ENCODE data around the gene CDA. TPM values are rescaled to one million over a fixed set of nuclear protein-coding genes. Genes with fewer than 3 reads are reported as not detected.

Gene CDA
- total and polyA plus RNA-seq, 9 of the 15 experiments (the other 6 are each of a cell fraction or from before 2014, with no cell fraction given), result not detected

DNA sequence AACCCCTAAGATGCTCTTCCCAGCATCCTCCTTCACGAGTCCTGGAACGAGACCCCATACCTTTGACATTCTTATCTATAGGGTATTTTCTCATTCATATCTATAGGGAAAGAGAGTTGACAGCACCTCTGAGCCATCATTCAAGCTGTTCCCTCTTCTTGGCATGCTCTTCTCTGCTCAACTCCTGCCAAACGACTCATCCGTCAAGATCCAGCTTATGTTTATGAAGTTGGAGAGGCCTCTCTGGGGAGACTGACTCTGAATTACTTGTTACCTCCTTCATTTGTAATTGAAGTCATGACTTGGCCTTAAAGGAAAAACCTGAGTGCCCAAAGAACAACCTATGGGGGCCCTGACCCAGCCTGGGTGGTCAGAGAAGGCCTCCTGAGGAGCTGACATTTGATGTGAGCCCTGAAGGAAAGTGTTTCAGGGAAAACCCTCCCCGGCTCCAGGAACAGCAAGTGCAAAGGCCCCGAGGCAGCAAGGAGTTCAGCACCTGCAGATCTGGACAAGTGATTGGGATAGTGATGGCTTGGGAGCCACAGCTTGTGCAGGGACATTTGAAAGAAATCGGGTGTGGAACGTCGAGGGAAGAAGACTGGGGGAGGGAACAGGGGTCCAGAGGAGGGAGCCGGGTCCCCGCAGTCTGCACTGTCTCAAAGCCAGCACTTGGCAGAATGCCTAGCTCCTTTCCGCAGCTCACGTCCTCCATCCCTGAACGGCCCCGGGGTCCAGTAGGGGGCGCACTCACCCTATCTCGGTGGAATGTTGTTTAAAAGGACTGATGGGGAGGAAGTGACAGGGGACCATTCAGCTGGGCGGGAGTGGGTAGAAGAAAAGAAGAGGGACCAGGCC is 14.0 kb upstream of the CDA start (continued):
- TF ChIP-seq, protein P1, sequence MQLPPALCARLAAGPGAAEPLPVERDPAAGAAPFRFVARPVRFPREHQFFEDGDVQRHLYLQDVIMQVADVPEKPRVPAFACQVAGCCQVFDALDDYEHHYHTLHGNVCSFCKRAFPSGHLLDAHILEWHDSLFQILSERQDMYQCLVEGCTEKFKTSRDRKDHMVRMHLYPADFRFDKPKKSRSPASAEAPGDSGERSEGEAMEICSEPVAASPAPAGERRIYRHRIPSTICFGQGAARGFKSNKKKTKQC (CRISPR knock-in tag; IDR thresholded peaks at IDR 0.05), result no peak
- TF ChIP-seq PPARD (CRISPR knock-in tag; IDR thresholded peaks at IDR 0.05) (no peak), FOXM1 (IDR thresholded peaks at IDR 0.05; ENCODE audit: low read depth) (no peak), FOXM1 (CRISPR knock-in tag; IDR thresholded peaks at IDR 0.05; ENCODE audit: low read depth) (no peak)
- TF ChIP-seq, protein P2, sequence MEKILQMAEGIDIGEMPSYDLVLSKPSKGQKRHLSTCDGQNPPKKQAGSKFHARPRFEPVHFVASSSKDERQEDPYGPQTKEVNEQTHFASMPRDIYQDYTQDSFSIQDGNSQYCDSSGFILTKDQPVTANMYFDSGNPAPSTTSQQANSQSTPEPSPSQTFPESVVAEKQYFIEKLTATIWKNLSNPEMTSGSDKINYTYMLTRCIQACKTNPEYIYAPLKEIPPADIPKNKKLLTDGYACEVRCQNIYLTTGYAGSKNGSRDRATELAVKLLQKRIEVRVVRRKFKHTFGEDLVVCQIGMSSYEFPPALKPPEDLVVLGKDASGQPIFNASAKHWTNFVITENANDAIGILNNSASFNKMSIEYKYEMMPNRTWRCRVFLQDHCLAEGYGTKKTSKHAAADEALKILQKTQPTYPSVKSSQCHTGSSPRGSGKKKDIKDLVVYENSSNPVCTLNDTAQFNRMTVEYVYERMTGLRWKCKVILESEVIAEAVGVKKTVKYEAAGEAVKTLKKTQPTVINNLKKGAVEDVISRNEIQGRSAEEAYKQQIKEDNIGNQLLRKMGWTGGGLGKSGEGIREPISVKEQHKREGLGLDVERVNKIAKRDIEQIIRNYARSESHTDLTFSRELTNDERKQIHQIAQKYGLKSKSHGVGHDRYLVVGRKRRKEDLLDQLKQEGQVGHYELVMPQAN (IDR thresholded peaks at IDR 0.05; ENCODE audit: borderline replicate concordance), result no peak
